ENCODE data around the gene BCAS1.

Gene BCAS1

GRCh38 chr20:54070187-54070987, at the start of gene BCAS1:
Gene BCAS1, minus strand, starts transcription at chr20:54070594. Its CDS starts 11,876 bp downstream, at chr20:54058718.
- no peak for DNase-seq

- no peak for DNase-seq
These were observed 49.4 kb upstream of the BCAS1 start for GRCh38 chr20:54119744-54120143.

- DNase-seq, result no peak
These were observed 48.0 kb upstream of the BCAS1 start for GRCh38 chr20:54118220-54119001.

- DNase-seq, result no peak
These were observed 46.3 kb upstream of the BCAS1 start for GRCh38 chr20:54116550-54117235.

- DNase-seq, result no peak
These were observed 44.9 kb upstream of the BCAS1 start for GRCh38 chr20:54115172-54115854.

GRCh38 chr20:54114109-54114508, 43.7 kb upstream of the BCAS1 start:
- DNase-seq, result no peak

- DNase-seq, result no peak
These were observed 43.2 kb upstream of the BCAS1 start for GRCh38 chr20:54113566-54113965.

- no peak for DNase-seq
These were observed 42.0 kb upstream of the BCAS1 start for GRCh38 chr20:54112221-54112884.

GRCh38 chr20:54111460-54111859, 41.1 kb upstream of the BCAS1 start:
- DNase-seq, result no peak

- DNase-seq, result no peak
These were observed 40.1 kb upstream of the BCAS1 start for GRCh38 chr20:54110457-54110856.

- no peak for DNase-seq
These were observed 39.6 kb upstream of the BCAS1 start for GRCh38 chr20:54110041-54110440.

GRCh38 chr20:54108817-54109216, 38.4 kb upstream of the BCAS1 start:
- DNase-seq, result no peak

- DNase-seq, result no peak
These were observed 37.9 kb upstream of the BCAS1 start for GRCh38 chr20:54108326-54108642.

- no peak for DNase-seq
These were observed 37.4 kb upstream of the BCAS1 start for GRCh38 chr20:54107600-54108325.

GRCh38 chr20:54107181-54107580, 36.8 kb upstream of the BCAS1 start:
- DNase-seq, result no peak

GRCh38 chr20:54106162-54106561, 35.8 kb upstream of the BCAS1 start:
- no peak for DNase-seq

- no peak for DNase-seq
These were observed 35.3 kb upstream of the BCAS1 start for GRCh38 chr20:54105653-54106052.

GRCh38 chr20:54104781-54105180, 34.4 kb upstream of the BCAS1 start:
- DNase-seq, result no peak

GRCh38 chr20:54103762-54104600, 33.6 kb upstream of the BCAS1 start:
- no peak for DNase-seq

GRCh38 chr20:54103067-54103761, 32.8 kb upstream of the BCAS1 start:
- DNase-seq, result peak; percentile 70
